PC-9 (cell line): Measurements from ENCODE around the gene CLDN34.

ENCODE experiments used
- CTCF ChIP-seq: fragments of 200-600 bp; sonication (generic); conservative IDR thresholded peaks from 2 replicates; pipeline ENCODE4 v1.6.1; 2017; ENCODE audit warnings: mixed run types, antibody characterized with exemption, mild to moderate bottlenecking, moderate library complexity
- EZH2 ChIP-seq: fragments of 200-600 bp; sonication (generic); IDR thresholded peaks from 2 replicates; pipeline ENCODE4 v1.8.0; 2017; ENCODE audit warnings: antibody characterized with exemption, low read depth

- TF ChIP-seq CTCF (no peak), EZH2 (no peak)
Measured at GRCh38 chrX:10010686-10011085, 43.5 kb downstream of the CLDN34 start.
